ENCODE measurements around the gene C16orf89. TPM values are rescaled to one million over a fixed set of nuclear protein-coding genes. Genes with fewer than 3 reads are reported as not detected.
A peak's percentile ranks its signal among the peaks of the same experiment; 100 is the strongest.

C16orf89 gene
- total RNA-seq, 2 donors from 2014 or later, result 0.51 TPM; not detected in 1

DNA sequence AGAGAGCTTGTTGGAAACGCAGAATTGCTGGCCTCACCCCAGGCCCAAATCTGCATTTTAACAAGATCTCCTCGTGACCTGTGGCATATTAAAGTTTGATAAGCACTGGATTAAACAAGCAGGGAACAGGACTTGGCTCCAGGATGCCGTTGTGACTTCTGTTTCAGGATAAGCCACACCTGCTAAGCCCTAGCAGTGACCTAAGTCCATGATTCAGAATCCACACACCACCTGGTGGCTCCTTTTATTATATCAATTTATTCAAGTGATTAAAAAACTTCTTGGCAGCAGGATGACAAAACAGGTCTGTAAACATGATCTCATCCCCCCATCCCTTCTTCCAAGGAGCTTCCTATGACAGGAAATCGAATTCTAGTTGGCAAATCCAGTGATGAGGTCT lies 41.1 kb downstream of the C16orf89 start:
- Mint-ChIP-seq H3K9me3 (no peaks in the 10 kb centered on the region), H3K27ac (no peak overlapping the region), H3K27me3 (ENCODE audit: insufficient read depth) (peaks cover 29% of the 10 kb centered on the region), H3K36me3 (ENCODE audit: low read depth) (peaks cover 2% of the 10 kb centered on the region), H3K4me1 (no peaks in the 10 kb centered on the region), H3K4me3 (no peak overlapping the region)
- Histone ChIP-seq H3K27me3 (ENCODE audit: control insufficient read depth, insufficient read depth, low read length, poor library complexity, severe bottlenecking) (peaks cover 5% of the 10 kb centered on the region), H3K4me3 (ENCODE audit: low read length) (no peak overlapping the region), H3K9me3 (ENCODE audit: control insufficient read depth, low read length) (no peaks in the 10 kb centered on the region), H3K9ac (ENCODE audit: extremely low read depth, low read length, poor library complexity, severe bottlenecking) (no peak overlapping the region), H3K4me1 (ENCODE audit: control insufficient read depth, insufficient read depth, low read length) (no peaks in the 10 kb centered on the region), H3K27ac (ENCODE audit: low read depth, low read length) (no peak overlapping the region), H3K36me3 (ENCODE audit: control insufficient read depth, insufficient read depth, low read length) (no peaks in the 10 kb centered on the region)
- 89 to 91% methylated on average over 3 to 4 of the region's 4 CpGs for WGBS, 2 experiments (ENCODE audit: insufficient coverage in 1 of 2, insufficient read length in 1 of 2)
- no peak for DNase-seq
- TF ChIP-seq, protein P1, sequence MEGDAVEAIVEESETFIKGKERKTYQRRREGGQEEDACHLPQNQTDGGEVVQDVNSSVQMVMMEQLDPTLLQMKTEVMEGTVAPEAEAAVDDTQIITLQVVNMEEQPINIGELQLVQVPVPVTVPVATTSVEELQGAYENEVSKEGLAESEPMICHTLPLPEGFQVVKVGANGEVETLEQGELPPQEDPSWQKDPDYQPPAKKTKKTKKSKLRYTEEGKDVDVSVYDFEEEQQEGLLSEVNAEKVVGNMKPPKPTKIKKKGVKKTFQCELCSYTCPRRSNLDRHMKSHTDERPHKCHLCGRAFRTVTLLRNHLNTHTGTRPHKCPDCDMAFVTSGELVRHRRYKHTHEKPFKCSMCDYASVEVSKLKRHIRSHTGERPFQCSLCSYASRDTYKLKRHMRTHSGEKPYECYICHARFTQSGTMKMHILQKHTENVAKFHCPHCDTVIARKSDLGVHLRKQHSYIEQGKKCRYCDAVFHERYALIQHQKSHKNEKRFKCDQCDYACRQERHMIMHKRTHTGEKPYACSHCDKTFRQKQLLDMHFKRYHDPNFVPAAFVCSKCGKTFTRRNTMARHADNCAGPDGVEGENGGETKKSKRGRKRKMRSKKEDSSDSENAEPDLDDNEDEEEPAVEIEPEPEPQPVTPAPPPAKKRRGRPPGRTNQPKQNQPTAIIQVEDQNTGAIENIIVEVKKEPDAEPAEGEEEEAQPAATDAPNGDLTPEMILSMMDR (conservative IDR thresholded peaks at IDR 0.05), result no peak

DNA sequence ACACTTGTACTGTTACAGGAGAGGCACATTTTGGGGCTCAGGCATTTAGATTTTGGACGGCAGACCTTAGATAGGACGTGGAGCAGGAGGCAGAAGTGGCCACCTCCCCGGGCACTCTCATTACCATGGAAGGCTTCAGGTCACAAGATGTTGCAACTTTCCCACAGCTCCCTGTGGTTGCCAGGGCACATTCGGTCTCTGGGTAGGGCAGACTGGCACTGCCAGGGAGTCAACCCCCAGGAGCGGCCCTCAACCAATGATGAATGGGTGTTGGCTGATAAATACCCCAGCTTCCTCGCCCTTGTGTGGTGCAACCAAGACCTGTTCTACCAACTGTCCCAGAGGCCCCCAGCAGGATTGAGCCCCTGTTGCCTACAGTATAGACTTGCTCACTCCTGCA lies 43.2 kb downstream of the C16orf89 start:
- Mint-ChIP-seq H3K27ac (no peak overlapping the region), H3K9me3 (no peaks in the 10 kb centered on the region), H3K4me1 (no peaks in the 10 kb centered on the region), H3K36me3 (ENCODE audit: low read depth) (peaks cover 2% of the 10 kb centered on the region), H3K27me3 (ENCODE audit: insufficient read depth) (peaks cover 46% of the 10 kb centered on the region), H3K4me3 (no peak overlapping the region)
- H3K9me3 ChIP-seq (ENCODE audit: control insufficient read depth, low read length), result no peaks in the 10 kb centered on the region
- no peak overlapping the region for H3K27ac ChIP-seq (ENCODE audit: low read depth, low read length)
- H3K27me3 ChIP-seq (ENCODE audit: control insufficient read depth, insufficient read depth, low read length, poor library complexity, severe bottlenecking), result peaks cover 14% of the 10 kb centered on the region
- no peaks in the 10 kb centered on the region for H3K4me1 ChIP-seq (ENCODE audit: control insufficient read depth, insufficient read depth, low read length)
- no peaks in the 10 kb centered on the region for H3K36me3 ChIP-seq (ENCODE audit: control insufficient read depth, insufficient read depth, low read length)
- H3K4me3 ChIP-seq (ENCODE audit: low read length), result no peak overlapping the region
- no peak overlapping the region for H3K9ac ChIP-seq (ENCODE audit: extremely low read depth, low read length, poor library complexity, severe bottlenecking)
- whole genome bisulfite sequencing, 2 experiments (ENCODE audit: insufficient coverage in 1 of 2, insufficient read length in 1 of 2), result 88 to 96% methylated on average over 4 to 6 of the region's 6 CpGs
- DNase-seq, result no peak
- TF ChIP-seq, protein P1 (conservative IDR thresholded peaks at IDR 0.05), result no peak

DNA sequence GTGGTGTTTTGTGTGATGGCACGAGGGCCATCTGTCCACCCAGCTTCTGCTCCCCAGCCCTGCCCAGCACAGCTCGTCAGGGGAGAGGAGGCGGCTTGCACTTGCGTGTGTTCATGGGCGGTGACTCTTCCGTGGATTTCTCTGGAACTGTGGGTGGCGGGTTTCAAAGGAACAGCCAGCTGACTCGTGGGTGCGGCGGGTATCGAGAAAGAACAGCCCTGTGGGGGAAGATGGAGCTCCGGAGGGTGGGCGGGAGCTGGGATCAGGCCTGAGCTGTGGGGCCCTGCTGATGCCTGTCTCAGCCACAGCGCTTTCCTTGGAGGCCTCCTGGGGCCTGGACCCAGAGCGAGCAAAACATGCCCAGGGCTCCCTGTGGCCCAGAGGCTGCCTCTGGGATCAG lies 45.2 kb downstream of the C16orf89 start:
- Mint-ChIP-seq H3K4me3 (no peak overlapping the region), H3K27me3 (ENCODE audit: insufficient read depth) (peaks cover 66% of the 10 kb centered on the region), H3K9me3 (no peaks in the 10 kb centered on the region), H3K27ac (peak overlapping the region; percentile 19), H3K36me3 (ENCODE audit: low read depth) (peaks cover 2% of the 10 kb centered on the region), H3K4me1 (no peaks in the 10 kb centered on the region)
- H3K4me3 ChIP-seq (ENCODE audit: low read length), result no peak overlapping the region
- H3K4me1 ChIP-seq (ENCODE audit: control insufficient read depth, insufficient read depth, low read length), result no peaks in the 10 kb centered on the region
- H3K27ac ChIP-seq (ENCODE audit: low read depth, low read length), result no peak overlapping the region
- H3K36me3 ChIP-seq (ENCODE audit: control insufficient read depth, insufficient read depth, low read length), result no peaks in the 10 kb centered on the region
- WGBS, 2 experiments (ENCODE audit: insufficient coverage in 1 of 2, insufficient read length in 1 of 2), result 75 to 81% methylated on average over 6 to 15 of the region's 15 CpGs
- DNase-seq, result no peak
- no peak overlapping the region for H3K9ac ChIP-seq (ENCODE audit: extremely low read depth, low read length, poor library complexity, severe bottlenecking)
- no peaks in the 10 kb centered on the region for H3K9me3 ChIP-seq (ENCODE audit: control insufficient read depth, low read length)
- TF ChIP-seq, protein P1 (conservative IDR thresholded peaks at IDR 0.05), result no peak
- peaks cover 31% of the 10 kb centered on the region for H3K27me3 ChIP-seq (ENCODE audit: control insufficient read depth, insufficient read depth, low read length, poor library complexity, severe bottlenecking)

All from endodermal cell (in vitro differentiated cells).